Measurements from ENCODE around the gene TLR10.
"Not testable (repeated sequence)": the region's sequence is repeated elsewhere in the genome, so short reads cannot be mapped to it uniquely, and the experiment has no call there.

The TLR10 gene

DNA sequence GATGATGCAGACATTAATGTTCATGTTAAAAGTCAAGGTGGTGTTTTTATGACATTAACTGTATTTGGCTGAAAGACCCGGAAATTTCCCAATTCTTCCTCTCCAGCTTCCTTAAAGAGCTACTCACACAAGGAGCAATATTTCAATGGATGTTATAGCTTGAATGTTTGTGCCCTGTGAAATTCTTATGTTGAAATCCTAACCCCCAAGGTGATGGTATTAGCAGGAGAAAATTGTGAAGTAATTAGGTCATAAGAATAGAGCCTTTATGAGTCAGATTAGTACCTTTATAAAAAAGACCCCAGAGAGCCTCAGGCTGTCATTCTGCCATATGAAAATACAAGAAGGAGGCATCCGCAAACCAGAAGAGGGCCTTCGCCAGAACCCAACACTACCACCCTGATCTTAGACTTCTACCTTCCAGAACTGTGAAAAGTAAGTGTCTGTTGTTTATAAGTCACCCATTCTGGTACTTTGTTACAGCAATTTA, 18.2 kb upstream of the TLR10 start:
- no peak for DNase-seq (ENCODE audit: low read depth in 3 of 3)

DNA sequence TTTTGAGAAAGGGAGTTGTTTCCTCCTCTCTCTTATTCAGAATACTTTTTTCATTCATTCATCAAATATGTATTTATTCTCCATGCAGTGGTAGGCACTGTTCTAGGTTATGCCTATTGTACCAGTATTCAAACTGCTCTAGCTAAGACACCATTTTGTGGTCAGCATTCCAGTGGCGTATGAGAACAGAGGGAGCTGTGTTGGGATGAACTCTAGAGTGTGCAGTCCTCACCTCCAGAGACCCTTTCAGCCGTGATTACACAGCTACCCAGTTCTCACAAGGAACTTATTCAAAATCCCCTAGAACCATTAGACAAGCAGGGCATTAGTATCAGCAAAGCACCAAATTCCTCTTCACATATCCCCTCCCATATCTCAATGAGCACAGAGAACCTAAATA, 17.6 kb upstream of the TLR10 start:
- DNase-seq (ENCODE audit: low read depth in 3 of 3), result no peak

- no peak for DNase-seq (ENCODE audit: low read depth in 3 of 3)
Observed at GRCh38 chr4:38795087-38795486, 12.3 kb upstream of the TLR10 start.

GRCh38 chr4:38794051-38794450, 11.3 kb upstream of the TLR10 start:
- no peak for DNase-seq (ENCODE audit: low read depth in 3 of 3)

GRCh38 chr4:38791010-38791409, 8.2 kb upstream of the TLR10 start:
- DNase-seq (ENCODE audit: low read depth in 3 of 3), result no peak

DNA sequence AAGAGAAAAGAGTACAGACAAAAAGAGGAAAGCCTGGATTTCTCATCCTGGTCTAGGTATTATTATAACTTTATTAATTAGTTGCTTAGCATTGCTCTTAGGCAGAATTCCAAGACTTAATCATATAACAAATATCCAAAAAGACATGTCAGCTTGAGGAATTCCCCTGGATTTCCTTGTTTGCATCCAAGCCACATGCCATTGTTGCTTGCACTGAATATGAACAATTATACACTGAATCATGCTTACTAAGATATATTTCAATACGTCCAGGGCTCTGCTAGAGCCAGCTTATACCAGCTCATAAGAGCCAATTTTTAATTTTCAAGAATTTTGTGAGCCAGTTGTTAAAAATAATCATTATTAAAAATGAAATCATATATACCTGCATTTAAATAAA, 5.5 kb upstream of the TLR10 start:
- no peak for DNase-seq (ENCODE audit: low read depth in 3 of 3)

DNA sequence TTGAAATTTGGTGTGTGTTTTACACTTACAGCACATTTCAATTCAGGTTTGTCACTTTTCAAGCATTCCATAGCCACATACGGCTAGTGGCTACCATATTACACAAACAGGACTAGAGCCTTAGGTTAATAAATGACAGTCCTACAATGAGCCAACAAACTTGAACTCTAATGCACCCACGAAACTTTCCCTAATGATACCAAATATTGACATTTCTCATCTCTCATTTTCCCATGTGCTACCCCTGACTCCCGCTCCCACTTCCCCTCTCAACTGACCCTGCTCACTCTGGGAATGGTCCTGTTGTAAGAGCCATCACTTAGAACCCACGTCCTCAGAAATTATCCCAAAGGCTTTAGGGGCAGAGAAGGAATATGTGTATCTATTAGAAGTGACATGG, 4.9 kb upstream of the TLR10 start:
- DNase-seq (ENCODE audit: low read depth in 3 of 3), result no peak

GRCh38 chr4:38785901-38786402, 3.2 kb upstream of the TLR10 start:
- DNase-seq (ENCODE audit: low read depth in 3 of 3), result no peak

DNA sequence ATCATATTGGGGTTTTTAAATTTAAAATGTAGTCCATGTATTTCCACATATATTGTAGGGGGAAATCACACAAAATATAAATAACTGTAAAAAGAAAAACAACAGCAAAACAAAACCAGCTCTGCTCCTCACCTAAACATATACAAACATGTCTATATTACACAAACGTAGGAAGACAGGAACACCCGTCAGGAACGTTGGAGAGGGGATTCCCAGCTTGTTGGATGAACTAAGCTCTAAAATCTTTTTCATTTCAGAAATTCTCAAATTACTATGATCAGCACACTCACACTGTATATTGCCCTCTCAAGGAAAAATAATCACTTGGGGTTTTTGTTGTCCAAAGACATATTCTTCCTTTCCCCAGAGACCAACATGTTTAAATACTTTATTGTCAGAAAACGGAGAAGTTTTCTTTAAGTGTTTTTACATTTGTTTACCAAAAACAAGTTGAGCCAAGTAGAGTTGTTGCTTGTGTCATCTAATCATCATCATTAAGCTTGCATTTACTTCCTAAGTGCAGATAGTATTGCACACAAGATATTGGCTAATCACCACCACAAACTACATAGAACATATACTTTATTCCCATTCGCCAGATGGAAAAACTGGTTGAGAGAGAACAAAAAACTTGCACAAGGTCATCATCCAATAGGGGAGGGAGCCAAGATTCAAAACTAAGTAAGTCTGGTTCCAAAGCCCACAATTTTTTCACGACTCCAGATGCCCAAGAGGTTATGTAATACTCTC, 2.4 kb upstream of the TLR10 start:
- no peak for DNase-seq (ENCODE audit: low read depth in 3 of 3)

DNA sequence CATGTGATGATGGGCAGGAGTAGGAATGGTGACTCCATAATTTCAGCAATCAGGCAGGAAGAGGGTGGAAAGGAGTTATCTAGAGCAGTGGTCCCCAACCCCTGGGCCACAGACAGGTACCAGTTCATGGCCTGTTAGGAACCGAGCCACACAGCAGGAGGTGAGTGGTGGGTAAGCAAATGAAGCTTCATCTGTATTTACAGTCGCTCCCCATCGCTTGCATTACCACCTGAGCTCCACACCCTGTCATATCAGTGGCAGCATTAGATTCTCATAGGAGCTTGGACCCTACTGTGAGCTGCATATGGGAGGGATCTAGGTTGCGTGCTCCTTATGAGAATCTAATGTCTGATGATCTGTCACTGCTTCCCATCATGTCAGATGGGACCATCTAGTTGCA, 1.4 kb upstream of the TLR10 start:
- DNase-seq (ENCODE audit: low read depth in 3 of 3), result no peak

GRCh38 chr4:38783109-38783460, 295 bp upstream of the TLR10 start:
- no peak for DNase-seq (ENCODE audit: low read depth in 3 of 3)

DNA sequence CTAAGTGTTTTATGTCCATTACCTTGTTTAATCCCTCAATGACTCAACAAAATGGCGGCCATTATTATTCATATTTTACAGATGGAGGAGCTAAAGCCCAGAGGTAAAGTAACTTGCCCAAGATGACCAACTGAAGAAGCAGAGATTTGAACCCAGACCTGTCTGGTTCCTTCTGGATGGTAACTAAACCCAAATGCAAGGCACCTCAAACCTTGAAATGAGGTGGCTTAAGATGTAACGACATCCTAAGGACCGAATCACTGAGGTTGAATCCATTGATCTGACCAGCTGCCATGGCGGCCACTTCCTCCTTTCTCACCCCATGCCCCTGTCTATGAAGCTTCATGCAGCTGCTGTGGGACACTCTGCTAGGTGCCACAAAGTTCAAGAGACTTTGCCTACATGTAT, 932 bp downstream of the TLR10 start:
- DNase-seq (ENCODE audit: low read depth in 3 of 3), result no peak

DNA sequence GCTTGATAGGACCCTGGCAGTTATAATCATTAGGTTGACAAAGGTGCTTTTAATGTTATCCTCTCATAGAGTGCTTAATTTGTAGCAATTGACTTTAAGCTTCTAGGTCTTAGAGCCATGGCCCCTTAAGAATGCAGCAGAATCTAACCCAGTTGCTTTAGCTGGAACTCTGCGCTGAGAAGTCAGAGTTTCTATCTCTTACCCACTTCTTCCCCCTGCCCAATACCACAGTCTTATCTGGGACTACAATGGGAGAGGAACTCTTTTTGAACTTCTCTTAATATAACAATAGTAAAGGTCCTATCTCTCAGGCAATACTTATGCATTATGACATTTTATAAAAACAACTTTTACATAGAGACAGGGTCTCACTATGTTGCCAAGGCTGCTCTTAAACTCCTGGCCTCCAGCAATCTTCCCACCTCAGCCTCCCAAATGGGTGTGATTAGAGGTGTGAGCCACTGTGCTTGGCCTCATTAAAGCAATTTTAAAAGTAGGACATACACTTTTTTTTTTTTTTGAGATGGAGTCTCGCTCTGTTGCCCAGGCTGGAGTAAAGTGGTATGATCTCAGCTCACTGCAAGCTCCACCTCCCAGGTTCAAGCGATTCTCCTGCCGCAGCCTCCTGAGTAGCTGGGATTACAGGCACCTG, 1.8 kb downstream of the TLR10 start:
- no peak for DNase-seq (ENCODE audit: low read depth in 3 of 3)

DNA sequence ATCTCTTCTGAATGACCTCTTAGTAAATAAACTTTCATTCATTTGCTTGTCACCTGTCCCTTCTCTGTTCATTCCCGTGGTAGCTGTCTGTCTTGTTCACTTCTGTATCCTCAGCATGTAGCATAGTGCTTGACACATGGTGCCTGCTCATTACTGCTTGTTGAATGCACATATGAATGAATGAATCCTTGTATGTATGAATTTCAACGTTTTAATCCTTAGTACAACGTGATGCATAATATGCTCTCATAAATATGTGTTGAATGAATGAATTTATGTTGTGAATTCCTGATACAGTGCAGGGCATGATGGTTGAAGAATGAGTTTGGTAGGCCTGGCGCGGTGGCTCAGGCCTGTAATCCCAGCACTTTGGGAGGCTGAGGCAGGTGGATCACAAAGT, 3.0 kb downstream of the TLR10 start:
- DNase-seq (ENCODE audit: low read depth in 3 of 3), result no peak

GRCh38 chr4:38777925-38778324, 4.9 kb downstream of the TLR10 start:
- DNase-seq (ENCODE audit: low read depth in 3 of 3), result not testable (repeated sequence)

- DNase-seq (ENCODE audit: low read depth in 3 of 3), result no peak
Observed at GRCh38 chr4:38775326-38775725, 7.5 kb downstream of the TLR10 start.

DNA sequence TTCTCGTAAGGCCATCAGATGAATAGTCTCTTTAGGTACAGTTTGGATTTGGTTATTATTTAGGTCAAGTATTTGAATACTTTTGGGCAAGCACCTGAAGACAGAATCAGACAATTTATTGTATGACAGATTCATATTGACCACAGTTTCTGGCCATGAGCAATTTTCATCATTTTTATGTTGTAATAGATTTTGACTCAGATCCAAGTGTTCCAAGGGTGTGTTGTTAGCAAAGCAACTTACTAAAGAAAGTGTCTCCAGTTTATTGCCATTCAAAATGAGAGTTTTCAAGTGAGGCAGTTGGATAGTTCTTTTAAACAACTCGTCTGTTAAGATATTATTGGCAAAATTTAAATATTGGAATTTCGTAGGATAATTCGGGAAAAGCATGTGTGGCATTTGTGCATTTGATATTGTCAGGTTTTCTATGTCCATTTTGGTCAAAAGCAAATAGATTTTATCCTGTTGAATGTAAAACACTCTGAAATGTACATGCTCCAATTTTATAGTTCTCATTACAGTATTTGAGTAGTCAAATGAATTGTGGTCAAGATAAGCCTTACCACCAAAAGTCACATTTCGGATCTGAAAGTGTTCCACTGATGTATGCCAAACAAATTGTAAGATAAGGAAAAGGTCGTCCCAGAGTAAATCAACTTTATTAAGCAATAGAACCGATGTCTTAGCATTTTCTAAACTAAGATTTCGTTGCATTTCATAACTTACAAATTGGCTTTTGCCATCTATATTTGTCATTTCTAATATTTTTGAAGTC, 8.4 kb downstream of the TLR10 start:
- DNase-seq (ENCODE audit: low read depth in 3 of 3), result no peak

- not testable (repeated sequence) for DNase-seq (ENCODE audit: low read depth in 3 of 3)
Observed at GRCh38 chr4:38770281-38770680, 12.5 kb downstream of the TLR10 start.

DNA sequence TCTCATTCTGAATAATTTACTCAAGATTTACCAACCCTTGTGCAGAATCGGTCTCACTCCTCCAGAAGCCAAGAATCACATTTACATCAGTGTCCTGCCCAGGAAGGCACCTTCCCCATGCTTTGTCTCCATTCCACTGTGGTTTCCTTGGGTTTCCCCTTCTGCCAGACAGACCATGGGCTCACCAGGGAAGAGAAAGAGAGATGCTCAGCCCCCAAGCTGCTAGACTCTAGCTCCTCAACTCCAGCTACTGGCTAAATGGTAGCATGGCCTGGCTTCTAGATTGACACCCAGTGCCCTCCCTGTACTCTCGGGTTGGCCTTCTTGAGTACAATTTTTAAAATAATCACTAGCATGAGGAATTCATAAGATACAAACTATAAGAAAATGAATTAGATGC, 12.9 kb downstream of the TLR10 start:
- DNase-seq (ENCODE audit: low read depth in 3 of 3), result no peak

DNA sequence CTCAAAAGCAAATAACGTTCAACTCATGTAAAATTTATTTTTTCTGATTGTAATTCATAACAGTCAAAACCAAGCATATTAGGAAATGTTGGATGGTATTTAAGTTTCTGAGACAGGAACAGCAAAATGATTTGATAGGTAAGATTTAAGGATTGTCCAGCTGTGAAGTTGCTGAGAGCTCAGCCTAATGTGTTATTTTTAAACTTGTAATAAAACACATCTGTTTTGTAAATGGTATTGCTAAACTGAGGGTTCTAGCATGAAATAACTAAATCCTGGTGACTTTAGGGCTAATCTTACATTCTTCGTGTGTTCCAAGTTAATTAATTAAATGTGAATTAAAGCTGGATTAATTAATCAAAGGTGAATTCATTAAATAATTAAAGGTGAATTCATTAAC, 13.3 kb downstream of the TLR10 start:
- no peak for DNase-seq (ENCODE audit: low read depth in 3 of 3)

DNA sequence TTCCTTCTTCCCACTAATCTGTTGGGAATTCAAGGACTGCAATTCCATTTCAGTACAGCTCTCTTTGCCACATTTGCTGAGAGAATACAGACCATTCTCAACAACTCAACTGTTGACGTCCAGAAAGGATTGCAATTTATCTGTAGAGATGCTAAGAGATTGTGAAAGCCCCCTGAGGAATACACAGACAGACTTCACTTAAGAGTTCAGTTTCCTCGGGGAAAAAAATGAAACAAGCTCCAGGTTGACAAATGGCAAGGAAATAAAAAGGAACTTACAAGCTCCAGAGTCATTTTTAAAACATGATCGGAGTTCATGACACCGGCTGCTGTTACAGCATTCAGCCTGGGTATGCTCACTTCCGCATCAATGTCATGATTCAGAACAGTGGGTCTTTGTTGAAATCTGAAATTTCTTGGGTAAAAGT, 13.8 kb downstream of the TLR10 start:
- DNase-seq (ENCODE audit: low read depth in 3 of 3), result no peak

- not testable (repeated sequence) for DNase-seq (ENCODE audit: low read depth in 3 of 3)
Observed at GRCh38 chr4:38766940-38767339, 15.8 kb downstream of the TLR10 start.

GRCh38 chr4:38765382-38765781, 17.4 kb downstream of the TLR10 start:
- DNase-seq (ENCODE audit: low read depth in 3 of 3), result no peak

Data from stimulated activated CD4-positive, alpha-beta T cell treated with anti-CD3 and anti-CD28 coated beads, TNF-alpha, amount 100 ng/mL, for 48 hours (primary cell).